SK-N-SH treated with all-trans-retinoic acid at 6 μM for 48 hours (cell line): ENCODE data around the gene RPS6KA1.

Experiments
- BACH2 ChIP-seq: fragments of 250-450 bp; sonication (Bioruptor Pico); IDR thresholded peaks from 2 replicates; pipeline ENCODE4 v1.9.0; 2021; ENCODE audit warnings: mild to moderate bottlenecking, borderline replicate concordance
- PATZ1 ChIP-seq: fragments of 250-450 bp; sonication (Bioruptor Pico); IDR thresholded peaks from 2 replicates; pipeline ENCODE4 v1.8.0; 2020; ENCODE audit warnings: mild to moderate bottlenecking, moderate library complexity, borderline replicate concordance
- RARB ChIP-seq: fragments of 250-450 bp; sonication (Bioruptor Pico); IDR thresholded peaks from 2 replicates; pipeline ENCODE4 v1.8.0; 2021; ENCODE audit warnings: mild to moderate bottlenecking, moderate library complexity
- TSHZ2 ChIP-seq: fragments of 250-450 bp; sonication (Bioruptor Pico); IDR thresholded peaks from 2 replicates; pipeline ENCODE4 v1.5.0; 2020; ENCODE audit warnings: mild to moderate bottlenecking, moderate library complexity
- ZFP3 ChIP-seq: fragments of 250-450 bp; sonication (Bioruptor Pico); IDR thresholded peaks from 2 replicates; pipeline ENCODE4 v1.5.0; 2020; ENCODE audit warnings: mild to moderate bottlenecking, moderate library complexity

- TF ChIP-seq PATZ1 (CRISPR knock-in tag) (no peak), BACH2 (no peak), RARB (CRISPR knock-in tag) (no peak), ZFP3 (CRISPR knock-in tag) (no peak), TSHZ2 (CRISPR knock-in tag) (no peak)
Observed at GRCh38 chr1:26531651-26532131, 2.1 kb downstream of the RPS6KA1 start.
